Middle frontal gyrus (tissue), 1 donor: ENCODE results near the gene PGLYRP3.

ENCODE experiments used
- DNase-seq: peaks from one replicate; pipeline ENCODE4 v3.0.0-alpha.2; 2015; ENCODE audit warnings: low spot score; ENCODE audit errors: extremely low spot score

PGLYRP3 gene, protein sequence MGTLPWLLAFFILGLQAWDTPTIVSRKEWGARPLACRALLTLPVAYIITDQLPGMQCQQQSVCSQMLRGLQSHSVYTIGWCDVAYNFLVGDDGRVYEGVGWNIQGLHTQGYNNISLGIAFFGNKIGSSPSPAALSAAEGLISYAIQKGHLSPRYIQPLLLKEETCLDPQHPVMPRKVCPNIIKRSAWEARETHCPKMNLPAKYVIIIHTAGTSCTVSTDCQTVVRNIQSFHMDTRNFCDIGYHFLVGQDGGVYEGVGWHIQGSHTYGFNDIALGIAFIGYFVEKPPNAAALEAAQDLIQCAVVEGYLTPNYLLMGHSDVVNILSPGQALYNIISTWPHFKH

DNA sequence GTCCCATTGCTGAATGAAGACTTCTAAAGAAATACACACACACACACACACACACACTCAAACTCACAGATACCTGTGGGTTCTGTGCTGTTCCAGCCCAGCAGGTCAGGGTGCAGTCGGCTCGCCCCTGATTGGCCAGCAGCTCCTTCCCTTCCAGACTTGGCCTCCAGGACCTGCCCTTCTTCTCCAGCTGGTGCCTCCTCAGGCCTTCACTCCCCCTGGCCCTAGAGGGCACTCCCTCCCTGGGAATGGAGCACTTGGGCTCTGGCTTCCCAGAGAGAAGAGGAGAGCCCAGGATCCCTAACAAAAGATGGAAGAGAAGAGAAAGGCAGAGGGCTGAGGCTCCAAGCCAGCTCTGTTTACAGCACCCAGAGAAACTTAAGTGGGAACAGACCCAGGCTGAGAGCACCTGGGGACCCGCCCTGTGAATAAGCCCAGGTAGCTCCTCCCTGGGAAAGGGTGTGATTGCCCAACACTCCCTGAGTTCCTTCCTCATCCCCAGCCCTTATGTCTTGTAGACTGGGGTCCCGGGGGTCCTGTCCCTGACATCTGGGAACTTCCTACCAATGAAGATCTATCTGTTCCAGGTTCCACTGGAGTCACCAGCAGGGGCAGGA is at the start of gene PGLYRP3:
Gene PGLYRP3, minus strand, starts transcription at position 383 of the 617 bp plus-strand sequence. CDS start 2,287 bp downstream, outside the sequence.
- DNase-seq, result no peak

DNA sequence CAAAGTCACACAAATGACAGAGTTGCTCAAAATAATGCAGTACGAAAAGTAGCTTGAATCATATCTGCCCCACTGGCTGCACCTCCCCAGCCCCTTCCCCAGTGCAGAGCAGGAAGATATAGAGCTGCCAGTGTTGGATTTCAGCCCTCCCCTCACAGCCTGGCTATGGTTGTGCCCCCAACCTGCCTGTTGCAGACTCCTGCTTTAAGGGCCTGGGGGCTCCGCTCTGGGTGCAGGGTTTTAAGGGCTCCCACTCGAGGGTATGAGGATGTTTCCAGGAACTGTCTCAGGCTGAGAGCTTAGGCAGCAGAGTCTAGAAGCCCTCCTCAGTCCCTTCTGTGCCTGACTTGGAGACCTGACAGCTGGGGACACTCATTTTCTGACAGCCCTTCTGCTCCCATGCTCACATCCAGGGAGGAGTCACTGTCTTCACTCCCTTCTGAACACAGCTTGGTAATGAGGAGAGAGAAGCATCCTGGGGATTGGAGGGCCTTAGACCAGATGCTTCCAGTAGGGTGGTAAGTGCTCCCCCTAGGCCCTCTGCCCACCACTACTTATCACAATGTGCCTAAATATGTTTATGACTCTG is 49.5 kb upstream of the PGLYRP3 start:
- no peak for DNase-seq

DNA sequence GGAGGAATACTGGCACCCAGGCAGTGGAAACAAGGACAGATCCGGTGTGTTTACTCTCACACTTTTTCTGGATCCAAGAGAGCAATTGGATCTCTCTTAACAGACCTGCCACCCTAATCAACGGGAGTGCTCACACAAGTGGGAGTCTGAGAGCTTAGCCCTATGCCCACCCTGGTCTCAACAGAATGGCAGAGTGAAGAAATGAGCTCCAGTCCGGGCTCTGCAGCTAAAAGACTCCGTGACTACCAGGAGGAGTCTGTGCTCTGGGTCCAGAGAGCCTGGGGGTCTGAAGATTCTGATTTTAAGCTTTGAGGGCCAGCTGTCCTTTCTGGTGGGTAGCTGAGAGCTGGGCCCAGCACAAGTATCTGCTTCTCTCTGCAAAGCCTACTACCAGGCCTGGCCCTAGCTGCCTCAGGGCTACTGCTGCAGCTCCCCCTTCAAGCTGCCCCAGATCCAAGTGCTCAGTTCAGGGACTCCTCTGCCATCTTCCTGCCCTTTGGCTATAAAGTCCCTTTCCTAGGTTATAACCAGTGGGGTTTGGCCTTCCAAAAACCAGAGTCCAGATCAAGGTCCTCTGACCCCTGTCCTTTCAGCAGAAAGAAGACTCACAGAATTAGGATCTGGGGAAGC is 48.8 kb upstream of the PGLYRP3 start:
- no peak for DNase-seq

DNA sequence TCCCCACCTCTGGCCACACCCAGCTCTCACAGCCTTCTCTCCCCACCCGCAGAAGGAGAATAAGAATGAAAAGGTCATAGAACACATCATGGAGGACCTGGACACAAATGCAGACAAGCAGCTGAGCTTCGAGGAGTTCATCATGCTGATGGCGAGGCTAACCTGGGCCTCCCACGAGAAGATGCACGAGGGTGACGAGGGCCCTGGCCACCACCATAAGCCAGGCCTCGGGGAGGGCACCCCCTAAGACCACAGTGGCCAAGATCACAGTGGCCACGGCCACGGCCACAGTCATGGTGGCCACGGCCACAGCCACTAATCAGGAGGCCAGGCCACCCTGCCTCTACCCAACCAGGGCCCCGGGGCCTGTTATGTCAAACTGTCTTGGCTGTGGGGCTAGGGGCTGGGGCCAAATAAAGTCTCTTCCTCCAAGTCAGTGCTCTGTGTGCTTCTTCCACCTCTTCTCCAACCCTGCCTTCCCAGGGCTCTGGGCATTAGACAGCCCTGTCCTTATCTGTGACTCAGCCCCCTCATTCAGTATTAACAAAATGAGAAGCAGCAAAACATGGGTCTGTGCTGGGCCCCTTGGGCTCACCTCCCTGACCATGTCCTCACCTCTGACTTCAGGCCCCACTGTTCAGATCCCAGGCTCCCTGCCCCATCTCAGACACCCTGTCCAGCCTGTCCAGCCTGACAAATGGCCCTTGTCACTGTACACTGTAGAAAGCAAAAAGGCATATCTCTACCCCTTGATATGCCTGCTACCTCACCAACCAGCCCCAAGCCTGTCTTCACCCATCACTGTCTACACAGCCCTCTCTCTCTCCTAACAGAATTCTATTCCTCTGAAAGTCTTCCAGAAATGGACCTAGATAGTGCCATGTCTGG is 48.1 kb upstream of the PGLYRP3 start:
- DNase-seq, result no peak

DNA sequence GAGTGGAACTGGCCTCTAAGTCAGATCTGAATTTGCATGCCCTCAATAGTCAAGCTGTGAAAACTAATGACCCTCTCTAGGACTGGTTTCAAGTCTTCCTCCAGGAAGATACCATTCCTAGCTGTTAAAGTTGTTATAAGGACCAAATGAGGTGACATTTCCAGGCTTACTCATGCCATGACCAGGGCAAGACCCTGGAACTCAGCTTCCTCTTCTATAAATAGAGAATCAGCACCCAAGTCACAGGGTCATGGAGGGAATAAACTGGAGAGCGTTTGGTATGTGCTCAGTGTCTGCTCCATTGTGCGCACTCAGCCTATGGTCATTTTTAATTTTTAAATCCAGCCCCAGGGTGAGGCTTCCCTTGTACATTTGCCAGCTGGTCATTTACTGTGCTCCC is 47.4 kb upstream of the PGLYRP3 start:
- no peak for DNase-seq

DNA sequence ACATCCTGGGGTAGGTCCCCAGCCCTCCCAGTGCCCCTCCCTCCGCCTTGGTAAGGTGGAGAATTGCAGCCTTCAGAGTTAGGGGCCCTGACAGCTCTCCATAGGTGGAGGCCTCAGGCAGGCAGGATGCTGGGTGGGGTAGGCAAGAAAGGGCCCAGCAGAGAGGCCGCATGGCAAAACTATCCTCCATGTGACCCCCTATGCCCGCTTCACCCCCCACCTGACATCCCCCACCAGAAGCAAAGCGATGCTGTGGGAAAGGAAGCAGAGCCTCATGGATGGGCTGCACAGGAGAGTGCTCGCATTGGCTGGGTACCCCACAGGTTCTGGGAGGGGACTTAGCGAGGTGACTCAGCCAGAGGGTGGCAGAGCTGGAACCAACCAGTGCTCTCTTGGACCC is 46.5 kb upstream of the PGLYRP3 start:
- no peak for DNase-seq

DNA sequence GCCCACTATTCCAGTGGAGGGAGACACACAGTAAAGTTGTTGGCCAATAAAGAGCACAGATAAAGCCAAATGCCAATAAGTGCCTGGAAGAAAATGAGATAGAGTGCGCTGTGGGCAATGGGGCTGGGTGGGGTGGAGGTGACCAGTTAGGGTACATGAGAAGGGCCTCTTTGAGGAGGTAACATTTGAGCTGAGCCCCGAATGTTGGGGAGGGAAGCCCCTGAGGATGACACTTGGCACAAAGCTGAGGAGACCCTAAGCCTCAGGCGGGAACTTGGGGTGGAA is 45.9 kb upstream of the PGLYRP3 start:
- DNase-seq, result no peak

DNA sequence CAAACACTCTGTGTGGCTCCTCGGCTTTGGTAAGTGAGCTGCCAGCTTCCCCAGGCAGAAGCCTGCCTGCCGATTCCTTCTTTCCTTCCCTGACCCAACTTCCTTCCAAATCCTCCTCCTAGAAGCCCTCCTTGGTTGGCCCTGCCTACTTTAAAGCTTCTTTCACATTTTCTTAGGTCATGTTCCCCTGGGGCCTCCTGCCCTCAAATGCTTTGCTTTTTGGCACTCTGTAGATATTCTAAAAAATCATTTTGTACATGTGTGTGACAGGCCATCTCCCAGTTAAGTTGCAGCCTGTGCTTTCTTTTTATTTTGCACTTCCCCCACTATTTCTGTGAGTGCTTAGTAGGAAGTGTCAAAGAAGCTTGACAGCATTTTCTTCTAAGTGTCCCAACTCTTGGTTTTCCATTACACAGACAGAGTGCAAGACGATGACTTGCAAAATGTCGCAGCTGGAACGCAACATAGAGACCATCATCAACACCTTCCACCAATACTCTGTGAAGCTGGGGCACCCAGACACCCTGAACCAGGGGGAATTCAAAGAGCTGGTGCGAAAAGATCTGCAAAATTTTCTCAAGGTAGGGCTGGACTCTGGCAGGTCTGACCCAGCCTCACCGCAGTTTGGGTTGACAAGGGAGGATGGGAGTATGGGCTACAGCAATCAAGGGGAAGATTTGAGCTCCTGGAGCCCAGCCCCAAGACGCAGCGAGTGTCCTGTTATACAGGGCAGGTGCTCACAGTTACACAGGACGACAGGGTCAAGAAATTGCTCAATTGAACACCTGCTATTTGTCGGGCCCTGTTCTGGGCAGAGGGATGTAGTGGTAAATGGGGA is 45.3 kb upstream of the PGLYRP3 start, which contains the start of gene S100A9:
Gene S100A9, plus strand, starts transcription at position 2 of the 838 bp plus-strand sequence. Its CDS starts 430 bp downstream, at position 432.
- no peak for DNase-seq

DNA sequence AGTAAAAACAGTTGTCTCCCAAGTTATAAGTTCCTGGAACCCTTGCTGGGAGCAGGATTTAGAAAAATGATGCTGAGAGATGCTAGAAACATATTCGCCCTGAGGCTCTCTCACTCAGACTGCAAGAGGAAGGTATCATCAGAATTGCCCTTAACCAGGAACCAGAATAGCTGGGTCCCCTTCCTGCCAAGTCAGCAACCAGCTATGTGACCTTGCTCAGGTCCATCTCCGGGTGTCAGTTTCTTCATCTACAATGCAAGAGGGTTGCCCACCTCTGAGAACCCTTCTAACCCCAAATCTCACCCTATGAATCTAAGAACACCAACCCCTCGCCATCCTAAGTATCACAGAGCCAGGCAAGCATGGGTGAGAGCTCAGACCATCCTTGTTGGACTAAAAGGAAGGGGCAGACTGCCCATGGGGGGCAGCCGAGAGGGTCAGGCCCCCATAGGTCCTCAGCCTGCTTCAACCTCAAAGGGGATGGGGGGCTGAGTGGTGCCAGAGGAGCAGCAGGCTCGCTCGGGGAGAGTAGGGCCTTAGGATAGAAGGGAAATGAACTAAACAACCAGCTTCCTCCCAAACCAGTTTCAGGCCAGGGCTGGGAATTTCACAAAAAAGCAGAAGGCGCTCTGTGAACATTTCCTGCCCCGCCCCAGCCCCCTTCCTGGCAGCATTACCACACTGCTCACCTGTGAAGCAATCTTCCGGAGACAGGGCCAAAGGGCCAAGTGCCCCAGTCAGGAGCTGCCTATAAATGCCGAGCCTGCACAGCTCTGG is 44.5 kb upstream of the PGLYRP3 start:
- no peak for DNase-seq

DNA sequence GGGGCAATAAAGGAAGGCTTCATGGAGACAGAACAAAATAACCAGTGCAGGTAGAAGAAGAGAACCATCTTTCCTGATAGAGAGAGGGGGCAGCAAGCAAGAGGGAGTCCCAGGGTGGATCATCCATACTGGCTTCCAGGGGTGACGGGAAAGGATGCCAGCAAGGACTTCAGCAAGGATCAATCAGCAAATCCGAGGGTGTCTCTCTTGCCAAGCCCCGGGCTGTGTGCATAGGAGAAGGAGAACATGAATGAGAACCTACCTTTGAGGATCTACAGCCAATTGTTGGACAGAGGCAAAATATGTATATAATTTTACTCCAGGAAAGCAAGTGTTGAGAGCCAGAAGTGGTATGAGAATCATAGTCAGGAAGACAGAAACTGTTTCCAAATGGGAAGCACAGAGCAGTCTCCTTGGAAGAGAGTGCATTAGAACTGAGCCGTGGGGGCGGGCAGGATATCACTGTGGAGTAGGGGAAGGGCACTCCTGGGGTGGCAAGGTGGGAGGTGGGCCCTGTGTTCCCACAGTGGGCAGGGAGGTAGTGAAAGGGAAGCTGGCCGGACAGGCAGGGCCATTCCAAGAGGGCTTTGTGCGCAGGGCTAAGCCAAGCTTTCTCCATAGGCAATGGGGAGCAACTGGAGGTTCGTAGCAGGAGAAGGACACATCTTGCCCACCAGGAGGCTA is 43.8 kb upstream of the PGLYRP3 start:
- DNase-seq, result no peak

DNA sequence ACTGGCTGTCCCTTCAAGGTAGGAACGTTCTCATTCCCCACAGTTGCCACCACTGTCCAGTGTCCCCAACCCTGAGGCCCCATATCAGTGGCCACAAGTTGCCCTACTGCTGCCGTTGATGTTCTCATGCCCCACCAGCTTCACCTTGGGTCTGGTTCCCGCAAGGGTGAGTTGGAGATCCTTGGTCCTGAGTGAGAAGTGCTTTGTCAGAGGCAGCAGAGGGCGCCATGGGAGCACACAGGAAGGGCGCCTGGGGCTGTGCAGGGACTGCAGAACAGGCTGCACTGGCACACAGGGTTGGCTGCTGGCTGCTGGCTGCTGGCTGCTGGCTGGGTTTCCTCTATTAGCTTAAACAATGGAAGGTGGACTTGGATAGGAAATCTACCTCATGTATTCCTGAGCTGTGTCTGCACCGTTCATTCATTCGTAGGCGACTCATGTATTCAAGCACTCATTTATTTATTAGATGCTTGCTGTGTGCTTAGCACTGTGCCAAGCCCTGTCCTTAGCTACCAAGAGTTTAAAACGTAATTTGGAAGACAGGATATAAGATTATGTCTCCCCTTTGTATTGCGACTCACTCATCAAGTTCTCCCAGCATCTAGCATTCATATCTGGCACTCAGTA is 42.8 kb upstream of the PGLYRP3 start:
- no peak for DNase-seq

DNA sequence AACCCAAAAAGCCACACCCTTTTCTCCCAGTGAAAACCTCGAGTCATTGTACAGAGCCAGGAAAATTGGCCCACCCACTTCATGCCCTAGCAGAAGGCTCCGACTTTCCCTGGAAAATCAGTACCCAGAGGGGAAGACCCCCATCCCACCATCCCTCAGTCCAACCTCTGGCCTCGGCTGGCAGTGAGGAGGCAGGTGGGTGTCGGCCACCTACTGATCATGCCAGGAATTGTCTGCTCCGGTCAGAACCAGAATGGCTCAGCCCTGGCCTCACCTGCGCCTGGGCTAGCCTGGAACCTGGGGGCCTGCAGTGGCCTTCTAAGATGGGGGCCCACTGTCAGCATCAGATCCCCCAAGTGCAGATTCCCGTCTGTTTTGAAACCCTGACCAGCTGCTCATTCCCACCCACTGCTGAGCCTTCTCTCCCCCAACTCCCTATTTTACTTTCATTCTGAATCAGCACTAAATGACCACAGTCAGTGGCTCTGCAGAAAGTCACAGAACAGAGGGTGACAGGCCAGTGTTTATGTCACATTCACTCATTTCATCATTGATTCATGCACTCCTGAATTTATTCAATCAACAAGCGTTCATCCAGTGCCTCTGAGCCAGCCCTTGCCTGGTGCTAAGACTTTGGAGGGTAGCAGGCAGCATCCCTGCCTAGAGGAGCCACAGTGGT is 41.9 kb upstream of the PGLYRP3 start:
- no peak for DNase-seq

DNA sequence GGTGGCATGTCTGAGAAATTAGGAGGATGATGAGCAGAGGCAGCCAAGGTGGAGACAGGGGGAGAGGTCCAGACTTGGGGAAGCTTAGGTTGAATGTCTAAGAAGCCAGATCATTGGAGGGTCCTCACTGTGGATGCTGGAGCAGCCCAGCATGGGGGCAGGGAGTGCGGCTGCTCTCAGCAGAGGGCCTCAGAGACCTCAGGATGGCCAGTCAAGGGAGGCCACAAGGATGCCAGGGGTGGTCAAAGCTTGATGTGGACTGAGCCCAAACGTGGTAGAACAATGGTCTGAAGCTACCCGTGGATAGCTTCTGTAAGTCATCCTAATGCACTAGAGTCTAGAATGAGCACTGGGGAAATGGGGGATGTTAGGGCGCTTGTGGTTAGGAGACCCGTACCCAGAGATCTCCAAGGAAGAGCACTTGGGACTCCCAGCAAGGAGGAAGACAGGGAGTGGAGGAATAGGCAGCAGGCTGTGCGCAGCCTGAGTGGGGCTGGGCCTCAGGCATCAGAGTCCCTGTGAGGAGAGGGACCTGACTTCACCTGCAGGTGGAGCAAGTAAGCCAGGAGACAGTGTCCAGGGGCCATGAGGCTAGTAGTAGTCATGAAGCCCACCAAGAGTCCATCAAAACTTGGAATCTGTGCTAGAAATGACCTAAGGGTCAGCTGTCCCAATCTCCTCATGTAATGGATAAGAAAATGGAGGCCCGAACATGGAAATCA is 40.6 kb upstream of the PGLYRP3 start:
- DNase-seq, result no peak

DNA sequence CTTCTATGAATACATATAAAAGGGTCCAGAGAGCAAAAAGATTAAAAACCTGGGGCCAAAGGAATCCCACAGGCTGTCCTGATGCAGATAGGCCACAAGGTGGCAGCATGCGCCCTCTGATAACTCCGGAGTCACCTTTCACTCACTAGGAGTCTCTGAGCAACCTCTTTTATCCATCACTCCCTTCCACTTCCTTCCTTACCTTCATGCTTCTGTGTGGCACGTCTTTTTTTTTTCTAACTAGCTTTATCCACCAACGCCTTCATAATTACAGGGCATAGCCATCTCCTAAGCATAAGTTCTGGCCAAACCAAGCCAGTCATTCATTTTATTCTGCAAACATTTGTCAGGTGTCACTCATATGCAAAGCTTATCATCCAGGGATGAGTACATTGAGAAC is 39.8 kb upstream of the PGLYRP3 start:
- peak; percentile 32 for DNase-seq

DNA sequence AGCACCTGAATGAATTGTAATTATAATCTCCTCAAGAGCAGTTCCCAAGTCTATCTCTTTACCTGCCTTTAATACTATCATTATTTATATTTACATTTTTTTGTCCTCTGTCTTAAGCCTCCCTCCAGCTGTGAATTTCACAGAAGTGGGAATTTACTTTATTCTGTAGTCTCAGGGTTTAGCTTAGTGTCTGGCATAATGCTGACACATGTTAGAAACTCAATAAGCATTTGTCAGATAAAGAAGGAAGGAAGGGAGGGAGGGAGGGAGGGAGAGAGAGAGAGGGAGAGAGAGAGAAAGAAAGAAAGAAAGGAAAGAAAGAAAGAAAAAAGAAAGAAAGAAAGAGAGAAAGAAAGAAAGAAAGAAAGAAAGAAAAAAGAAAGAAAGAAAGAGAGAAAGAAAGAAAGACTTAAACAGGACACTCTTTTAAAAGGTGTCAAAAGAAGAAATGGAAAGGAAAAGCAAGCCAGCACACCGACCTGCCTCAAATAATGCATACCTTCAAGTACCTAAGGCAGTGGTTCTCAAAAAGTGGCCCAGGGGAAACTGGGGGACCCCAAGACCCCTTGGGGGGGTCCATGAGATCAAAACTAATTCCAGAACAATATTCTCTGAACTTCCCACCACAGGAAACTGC is 37.7 kb upstream of the PGLYRP3 start:
- DNase-seq, result no peak

DNA sequence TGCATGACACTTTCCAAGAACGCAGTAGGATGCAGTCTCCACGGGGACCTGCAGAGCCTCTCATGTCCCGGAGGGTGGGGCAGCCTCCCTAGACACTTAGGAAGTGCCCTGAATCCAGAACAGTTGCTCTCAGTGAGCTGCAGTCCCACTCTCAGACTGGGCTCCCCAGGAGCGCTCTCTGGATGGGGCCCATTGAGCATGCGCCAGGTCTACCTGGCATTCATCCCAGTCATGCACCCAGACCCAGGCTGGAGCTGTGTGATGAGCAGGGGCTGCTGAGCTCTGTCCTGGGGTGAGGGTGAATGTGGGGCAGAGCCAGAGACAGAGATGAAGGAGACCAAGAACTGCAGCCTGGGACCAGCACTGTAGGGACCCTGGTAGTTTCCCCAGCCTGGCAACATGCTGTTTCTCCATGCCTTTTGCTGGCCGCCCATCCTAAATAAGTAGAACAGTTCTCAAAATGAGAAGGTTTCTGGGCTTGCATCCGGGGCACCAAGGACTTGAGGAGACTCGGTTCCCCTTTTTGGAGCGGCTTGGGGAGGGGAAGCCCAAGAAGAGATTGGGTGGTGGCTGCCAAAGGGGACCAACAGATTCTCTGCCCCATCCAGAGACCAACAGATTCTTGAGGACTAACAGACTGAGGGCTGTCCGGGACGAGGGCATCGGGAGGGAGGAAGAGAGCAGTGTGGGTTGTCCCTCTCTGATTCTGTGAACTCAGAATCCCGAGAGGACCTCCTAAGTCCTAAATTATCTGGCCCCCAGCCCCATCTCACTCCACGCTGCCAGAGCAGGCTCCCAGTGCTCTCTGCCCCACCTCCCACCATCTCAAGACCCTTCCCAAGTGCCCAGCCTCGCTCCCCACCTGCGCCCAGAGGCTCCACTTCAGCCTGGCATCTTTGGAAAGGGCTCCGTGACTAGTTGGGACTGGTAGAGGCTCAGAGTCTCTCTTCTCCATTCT is 36.9 kb upstream of the PGLYRP3 start:
- no peak for DNase-seq
